CD4-positive, CD25-positive, alpha-beta regulatory T cell (primary cell): ENCODE data around the gene HMGB3. TPM values are rescaled to one million over a fixed set of nuclear protein-coding genes. Genes with fewer than 3 reads are reported as not detected.
A peak's percentile ranks its signal among the peaks of the same experiment; 100 is the strongest.

Experiments
- ATAC-seq, 2 donors: fragments of 150-1000 bp; cut with Tn5 transposase; one replicate each; pipeline ENCODE4 v1.10.0; 2021; ENCODE audit warnings: low read depth in 2 of 2, moderate number of reproducible peaks in 2 of 2, moderate library complexity in 1 of 2
- DNase-seq, 3 donors: peaks; one replicate each; pipeline versions ENCODE4 v3.0.0 to v3.0.0-alpha.2; 2012 to 2022; ENCODE audit warnings: mixed read lengths in 1 of 3
- H3K27ac ChIP-seq: one replicate; pipeline ENCODE4 v1.7.0; 2013; ENCODE audit warnings: mild to moderate bottlenecking, low read length; ENCODE audit not compliant: insufficient read depth, poor library complexity, severe bottlenecking
- H3K27me3 ChIP-seq: one replicate; pipeline ENCODE4 v1.7.0; 2013; ENCODE audit warnings: low read length; ENCODE audit not compliant: control insufficient read depth, insufficient read depth
- H3K36me3 ChIP-seq: one replicate; pipeline ENCODE4 v1.7.0; 2013; ENCODE audit warnings: mild to moderate bottlenecking, low read length, moderate library complexity; ENCODE audit not compliant: control insufficient read depth, insufficient read depth
- H3K4me1 ChIP-seq: 2 replicates; pipeline ENCODE4 v1.7.0; 2013; ENCODE audit warnings: mild to moderate bottlenecking, low read length; ENCODE audit not compliant: insufficient read depth, control insufficient read depth, poor library complexity, severe bottlenecking
- H3K4me3 ChIP-seq: one replicate; pipeline ENCODE4 v1.7.0; 2013; ENCODE audit warnings: low read depth, mild to moderate bottlenecking, low read length, moderate library complexity
- H3K9me3 ChIP-seq, 2 experiments: 1 replicate in 1 of 2; 2 replicates in 1 of 2; pipeline ENCODE4 v1.7.0; 2013; ENCODE audit warnings: low read length in 2 of 2, mild to moderate bottlenecking in 1 of 2, moderate library complexity in 1 of 2; ENCODE audit not compliant: control insufficient read depth in 2 of 2
- H3K27ac Mint-ChIP-seq, 3 donors: one replicate each; pipeline ENCODE4 v1.8.0; 2020 to 2022; ENCODE audit warnings: mild to moderate bottlenecking in 3 of 3, mixed read lengths in 3 of 3, moderate library complexity in 2 of 3
- H3K27me3 Mint-ChIP-seq: one replicate; pipeline ENCODE4 v1.8.0; 2022; ENCODE audit warnings: mild to moderate bottlenecking, mixed read lengths
- H3K36me3 Mint-ChIP-seq: one replicate; pipeline ENCODE4 v1.8.0; 2020; ENCODE audit warnings: mixed read lengths
- H3K4me1 Mint-ChIP-seq, 4 donors: one replicate each; pipeline ENCODE4 v1.8.0; 2020 to 2022; ENCODE audit warnings: mixed read lengths in 4 of 4, mild to moderate bottlenecking in 1 of 4
- H3K4me3 Mint-ChIP-seq, 4 donors: one replicate each; pipeline ENCODE4 v1.8.0; 2020 to 2022; ENCODE audit warnings: mild to moderate bottlenecking in 4 of 4, mixed read lengths in 4 of 4, moderate library complexity in 3 of 4
- H3K9me3 Mint-ChIP-seq, 7 donors: one replicate each; pipeline ENCODE4 v1.8.0; 2020 to 2022; ENCODE audit warnings: mixed read lengths in 7 of 7, mild to moderate bottlenecking in 3 of 7, moderate library complexity in 2 of 7
- polyA plus RNA-seq, 4 donors: library from polyadenylated mRNA; unstranded; fragments of 300-500 nt; fragmentation: Illumina TruSeq; gene quantifications; one replicate each; pipeline ENCODE4 v1.2.3, GENCODE V29; 2021
- total RNA-seq: library from RNA; stranded (reverse); gene quantifications from one replicate; pipeline ENCODE4 v1.2.3, GENCODE V29; 2022

Gene HMGB3
- total and polyA plus RNA-seq, 5 donors from 2014 or later: 3.5 to 11.5 (median 4.5) TPM

- H3K9me3 ChIP-seq: no peaks in the 10 kb centered on the region
- Mint-ChIP-seq H3K36me3 (no peaks in the 10 kb centered on the region), H3K27me3 (no peaks in the 10 kb centered on the region), H3K27ac (no peak overlapping the region), H3K4me3 (no peak overlapping the region), H3K9me3 (no peaks in the 10 kb centered on the region), H3K4me1 (peaks cover 0 to 2% (median 0%) of the 10 kb centered on the region in 4 donors)
- ATAC-seq (no peak), DNase-seq (no peak)
- H3K4me1 ChIP-seq: no peaks in the 10 kb centered on the region
- H3K27me3 ChIP-seq: no peaks in the 10 kb centered on the region
- H3K27ac ChIP-seq: no peak overlapping the region
- no peaks in the 10 kb centered on the region for H3K36me3 ChIP-seq
- H3K4me3 ChIP-seq: no peak overlapping the region
These were observed 7.8 kb downstream of the HMGB3 start for GRCh38 chrX:150990910-150991309.

- H3K27ac Mint-ChIP-seq: no peak overlapping the region
- no peaks in the 10 kb centered on the region for H3K36me3 Mint-ChIP-seq
- Histone ChIP-seq H3K4me1 (no peaks in the 10 kb centered on the region), H3K27ac (no peak overlapping the region), H3K4me3 (no peak overlapping the region), H3K27me3 (no peaks in the 10 kb centered on the region), H3K36me3 (no peaks in the 10 kb centered on the region), H3K9me3 (no peaks in the 10 kb centered on the region)
- no peaks in the 10 kb centered on the region for H3K4me1 Mint-ChIP-seq
- H3K4me3 Mint-ChIP-seq: no peak overlapping the region
- ATAC-seq (no peak), DNase-seq (no peak)
- peaks cover 8% of the 10 kb centered on the region for H3K27me3 Mint-ChIP-seq
- no peaks in the 10 kb centered on the region for H3K9me3 Mint-ChIP-seq
These were observed 17.8 kb downstream of the HMGB3 start for GRCh38 chrX:151000861-151001331.

GRCh38 chrX:151004085-151004484 lies 20.9 kb downstream of the HMGB3 start:
- Mint-ChIP-seq H3K4me1 (no peaks in the 10 kb centered on the region), H3K9me3 (no peaks in the 10 kb centered on the region), H3K27ac (no peak overlapping the region), H3K4me3 (no peak overlapping the region), H3K36me3 (no peaks in the 10 kb centered on the region), H3K27me3 (peaks cover 13% of the 10 kb centered on the region)
- ATAC-seq (no peak), DNase-seq (peak in 1 of 3 donors; percentile 14)
- Histone ChIP-seq H3K27ac (no peak overlapping the region), H3K36me3 (no peaks in the 10 kb centered on the region), H3K9me3 (no peaks in the 10 kb centered on the region), H3K27me3 (peaks cover 3% of the 10 kb centered on the region), H3K4me3 (no peak overlapping the region), H3K4me1 (no peaks in the 10 kb centered on the region)

GRCh38 chrX:151006410-151007109 lies 23.4 kb downstream of the HMGB3 start:
- no peaks in the 10 kb centered on the region for H3K4me1 ChIP-seq
- H3K36me3 ChIP-seq: no peaks in the 10 kb centered on the region
- no peak overlapping the region for H3K4me3 ChIP-seq
- Mint-ChIP-seq H3K27ac (no peak overlapping the region), H3K4me1 (no peaks in the 10 kb centered on the region), H3K9me3 (peaks cover 0 to 2% (median 0%) of the 10 kb centered on the region in 7 donors), H3K36me3 (no peaks in the 10 kb centered on the region), H3K4me3 (no peak overlapping the region), H3K27me3 (peaks cover 13% of the 10 kb centered on the region)
- no peaks in the 10 kb centered on the region for H3K9me3 ChIP-seq
- DNase-seq (no peak), ATAC-seq (no peak)
- H3K27me3 ChIP-seq: peaks cover 3% of the 10 kb centered on the region
- H3K27ac ChIP-seq: no peak overlapping the region

- H3K4me3 Mint-ChIP-seq: no peak overlapping the region
- Histone ChIP-seq H3K27ac (no peak overlapping the region), H3K9me3 (no peaks in the 10 kb centered on the region), H3K36me3 (no peaks in the 10 kb centered on the region), H3K4me3 (no peak overlapping the region), H3K4me1 (no peaks in the 10 kb centered on the region), H3K27me3 (peaks cover 3% of the 10 kb centered on the region)
- H3K27ac Mint-ChIP-seq: no peak overlapping the region
- DNase-seq (no peak), ATAC-seq (no peak)
- H3K36me3 Mint-ChIP-seq: no peaks in the 10 kb centered on the region
- peaks cover 8% of the 10 kb centered on the region for H3K27me3 Mint-ChIP-seq
- H3K9me3 Mint-ChIP-seq: peaks cover 0 to 2% (median 0%) of the 10 kb centered on the region in 7 donors
- no peaks in the 10 kb centered on the region for H3K4me1 Mint-ChIP-seq
These were observed 26.4 kb downstream of the HMGB3 start for GRCh38 chrX:151009582-151009981.

GRCh38 chrX:151013164-151013743 lies 30.1 kb downstream of the HMGB3 start:
- no peak for DNase-seq
- H3K27me3 Mint-ChIP-seq: no peaks in the 10 kb centered on the region

GRCh38 chrX:151015684-151016083 lies 32.5 kb downstream of the HMGB3 start:
- ATAC-seq: no peak

More at GRCh38 chrX:151013164-151013743, 30.1 kb downstream of the HMGB3 start:
- no peak overlapping the region for H3K4me3 Mint-ChIP-seq
- H3K27me3 ChIP-seq: no peaks in the 10 kb centered on the region
- H3K4me3 ChIP-seq: no peak overlapping the region
- H3K27ac ChIP-seq: no peak overlapping the region
- H3K36me3 Mint-ChIP-seq: no peaks in the 10 kb centered on the region
- no peaks in the 10 kb centered on the region for H3K36me3 ChIP-seq
- no peak overlapping the region for H3K27ac Mint-ChIP-seq
- H3K9me3 ChIP-seq: no peaks in the 10 kb centered on the region
- H3K4me1 Mint-ChIP-seq: no peaks in the 10 kb centered on the region
- H3K4me1 ChIP-seq: no peaks in the 10 kb centered on the region
- ATAC-seq: no peak
- peaks cover 0 to 2% (median 0%) of the 10 kb centered on the region in 7 donors for H3K9me3 Mint-ChIP-seq

GRCh38 chrX:151019856-151020255 lies 36.7 kb downstream of the HMGB3 start:
- no peak overlapping the region for H3K4me3 ChIP-seq
- H3K36me3 ChIP-seq: no peaks in the 10 kb centered on the region
- H3K4me3 Mint-ChIP-seq: no peak overlapping the region
- H3K4me1 ChIP-seq: no peaks in the 10 kb centered on the region
- DNase-seq: no peak
- no peak for ATAC-seq
- no peak overlapping the region for H3K27ac Mint-ChIP-seq
- no peaks in the 10 kb centered on the region for H3K9me3 ChIP-seq
- H3K27me3 ChIP-seq: no peaks in the 10 kb centered on the region
- no peak overlapping the region for H3K27ac ChIP-seq
- no peaks in the 10 kb centered on the region for H3K9me3 Mint-ChIP-seq
- H3K27me3 Mint-ChIP-seq: no peaks in the 10 kb centered on the region
- no peaks in the 10 kb centered on the region for H3K36me3 Mint-ChIP-seq
- H3K4me1 Mint-ChIP-seq: no peaks in the 10 kb centered on the region

More at GRCh38 chrX:151015684-151016083, 32.5 kb downstream of the HMGB3 start:
- Mint-ChIP-seq H3K9me3 (peaks cover 0 to 2% (median 0%) of the 10 kb centered on the region in 7 donors), H3K4me3 (no peak overlapping the region), H3K4me1 (no peaks in the 10 kb centered on the region), H3K27ac (no peak overlapping the region), H3K36me3 (no peaks in the 10 kb centered on the region), H3K27me3 (no peaks in the 10 kb centered on the region)
- no peaks in the 10 kb centered on the region for H3K9me3 ChIP-seq
- no peak overlapping the region for H3K27ac ChIP-seq
- H3K4me3 ChIP-seq: no peak overlapping the region
- no peaks in the 10 kb centered on the region for H3K36me3 ChIP-seq
- DNase-seq: no peak
- no peaks in the 10 kb centered on the region for H3K27me3 ChIP-seq
- no peaks in the 10 kb centered on the region for H3K4me1 ChIP-seq
